RPMI8226 (cell line): ENCODE measurements around the gene ANKRD42.

Source experiments
- DNase-seq: peaks from one replicate; pipeline ENCODE4 v3.0.0-alpha.2; 2015

The ANKRD42 gene

DNA sequence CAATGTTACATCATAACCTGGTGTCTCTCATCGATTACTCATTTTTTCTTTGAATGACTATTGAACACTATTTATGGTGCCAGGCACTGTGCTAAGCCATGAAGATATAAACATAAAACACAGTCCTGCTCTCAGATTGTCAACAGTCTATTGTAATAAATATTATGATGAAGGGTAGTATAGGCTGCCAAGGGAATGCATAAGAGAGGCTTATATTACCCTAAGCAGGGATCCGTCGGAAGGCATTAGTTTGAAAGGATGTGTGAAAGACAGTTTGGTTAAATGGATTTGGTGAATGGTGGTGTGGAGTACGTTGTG, 99.9 kb downstream of the ANKRD42 start:
- no peak for DNase-seq

- no peak for DNase-seq
Measured at GRCh38 chr11:83294208-83294607, 100.7 kb downstream of the ANKRD42 start.
